ENCODE data around the gene IQCE. TPM values are rescaled to one million over a fixed set of nuclear protein-coding genes. Genes with fewer than 3 reads are reported as not detected.

Gene IQCE
- total RNA-seq, 4 donors from 2014 or later = 10.5 to 18.6 (median 12.8) TPM

- DNase-seq (ENCODE audit: low spot score in 2 of 2) = no peak
- WGBS, 2 donors = 49 to 90% methylated on average over 2 of the region's 2 CpGs
- TF ChIP-seq POLR2A (IDR thresholded peaks at IDR 0.05) (no peak), CTCF (IDR thresholded peaks at IDR 0.05) (no peak)
- H3K4me3 ChIP-seq (ENCODE audit: low read depth, poor library complexity, severe bottlenecking) = no peak overlapping the region
- intact Hi-C loops (cut with DNase I; ENCODE audit: low total_unique reads) = no loop called here
Measured at GRCh38 chr7:2657208-2657607, 98.4 kb downstream of the IQCE start.

GRCh38 chr7:2657920-2658671 is 99.3 kb downstream of the IQCE start:
- WGBS, 2 donors = 92 to 96% methylated on average over 17 to 25 of the region's 33 CpGs
- intact Hi-C loops (cut with DNase I; ENCODE audit: low total_unique reads) = no loop called here
- no peak for DNase-seq (ENCODE audit: low spot score in 2 of 2)
- TF ChIP-seq CTCF (IDR thresholded peaks at IDR 0.05) (no peak), POLR2A (IDR thresholded peaks at IDR 0.05) (no peak)
- no peak overlapping the region for H3K4me3 ChIP-seq (ENCODE audit: low read depth, poor library complexity, severe bottlenecking)

GRCh38 chr7:2658941-2659340 is 100.2 kb downstream of the IQCE start:
- no peak for DNase-seq (ENCODE audit: low spot score in 2 of 2)
- intact Hi-C loops (cut with DNase I; ENCODE audit: low total_unique reads) = no loop called here
- 80 to 97% methylated on average over 1 to 11 of the region's 15 CpGs for WGBS, 2 donors
- no peak for TF ChIP-seq CTCF (IDR thresholded peaks at IDR 0.05)
- TF ChIP-seq POLR2A (IDR thresholded peaks at IDR 0.05) = no peak
- no peak overlapping the region for H3K4me3 ChIP-seq (ENCODE audit: low read depth, poor library complexity, severe bottlenecking)

- TF ChIP-seq CTCF (IDR thresholded peaks at IDR 0.05) = no peak
- TF ChIP-seq POLR2A (IDR thresholded peaks at IDR 0.05) = no peak
- 86 to 89% methylated on average over 31 to 36 of the region's 36 CpGs for WGBS, 2 donors
- intact Hi-C loops (cut with DNase I; ENCODE audit: low total_unique reads) = no loop called here
- DNase-seq (ENCODE audit: low spot score in 2 of 2) = no peak
- no peak overlapping the region for H3K4me3 ChIP-seq (ENCODE audit: low read depth, poor library complexity, severe bottlenecking)
Measured at GRCh38 chr7:2659556-2660358, 101.0 kb downstream of the IQCE start.

- WGBS, 2 donors = 65 to 66% methylated on average over 12 to 14 of the region's 36 CpGs
- no peak for DNase-seq (ENCODE audit: low spot score in 2 of 2)
- no peak for TF ChIP-seq POLR2A (IDR thresholded peaks at IDR 0.05)
- no peak for TF ChIP-seq CTCF (IDR thresholded peaks at IDR 0.05)
- H3K4me3 ChIP-seq (ENCODE audit: low read depth, poor library complexity, severe bottlenecking) = no peak overlapping the region
- intact Hi-C loops (cut with DNase I; ENCODE audit: low total_unique reads) = no loop called here
Measured at GRCh38 chr7:2660359-2661095, 101.7 kb downstream of the IQCE start.
